ENCODE results near the gene LRP1B.

DNA sequence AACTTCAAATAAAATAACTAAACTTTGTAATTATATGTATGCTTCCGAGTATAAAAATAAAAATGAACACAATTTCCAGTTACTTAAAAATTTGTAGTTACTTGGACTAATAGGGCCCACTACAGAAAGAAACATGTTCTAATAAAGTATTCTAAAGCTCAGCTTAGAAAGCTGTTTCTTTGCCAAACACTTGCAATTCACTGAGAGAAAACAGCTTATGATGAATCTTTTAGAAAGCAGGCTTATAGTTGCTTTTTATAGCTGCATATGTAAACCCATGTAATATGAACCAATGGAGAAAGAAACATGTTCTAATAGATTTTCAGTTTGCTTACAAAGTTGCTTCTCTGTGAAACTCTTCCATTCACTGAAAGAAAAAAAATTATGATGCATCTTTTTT lies 766.0 kb downstream of the LRP1B start:
- TF ChIP-seq, protein P1, sequence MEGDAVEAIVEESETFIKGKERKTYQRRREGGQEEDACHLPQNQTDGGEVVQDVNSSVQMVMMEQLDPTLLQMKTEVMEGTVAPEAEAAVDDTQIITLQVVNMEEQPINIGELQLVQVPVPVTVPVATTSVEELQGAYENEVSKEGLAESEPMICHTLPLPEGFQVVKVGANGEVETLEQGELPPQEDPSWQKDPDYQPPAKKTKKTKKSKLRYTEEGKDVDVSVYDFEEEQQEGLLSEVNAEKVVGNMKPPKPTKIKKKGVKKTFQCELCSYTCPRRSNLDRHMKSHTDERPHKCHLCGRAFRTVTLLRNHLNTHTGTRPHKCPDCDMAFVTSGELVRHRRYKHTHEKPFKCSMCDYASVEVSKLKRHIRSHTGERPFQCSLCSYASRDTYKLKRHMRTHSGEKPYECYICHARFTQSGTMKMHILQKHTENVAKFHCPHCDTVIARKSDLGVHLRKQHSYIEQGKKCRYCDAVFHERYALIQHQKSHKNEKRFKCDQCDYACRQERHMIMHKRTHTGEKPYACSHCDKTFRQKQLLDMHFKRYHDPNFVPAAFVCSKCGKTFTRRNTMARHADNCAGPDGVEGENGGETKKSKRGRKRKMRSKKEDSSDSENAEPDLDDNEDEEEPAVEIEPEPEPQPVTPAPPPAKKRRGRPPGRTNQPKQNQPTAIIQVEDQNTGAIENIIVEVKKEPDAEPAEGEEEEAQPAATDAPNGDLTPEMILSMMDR (IDR thresholded peaks at IDR 0.05) = no peak
- TF ChIP-seq POLR2A (IDR thresholded peaks at IDR 0.05) = no peak

Measured in tibial nerve (tissue), 3 donors.